SU-DHL-6 (cell line): Measurements from ENCODE around the gene NAPB.

Source experiments
- H2AFZ ChIP-seq: fragments of 200-600 bp; sonication (generic); 2 replicates; pipeline ENCODE4 v1.6.1; 2014; ENCODE audit warnings: low read depth, mild to moderate bottlenecking, moderate library complexity, mixed read lengths, antibody characterized with exemption, low read length; ENCODE audit not compliant: severe bottlenecking
- H3F3A ChIP-seq: fragments of 200-600 bp; shearing (Covaris generic); 2 replicates; pipeline ENCODE4 v1.6.0; 2016; ENCODE audit warnings: antibody characterized with exemption, mild to moderate bottlenecking; ENCODE audit not compliant: insufficient read depth
- H3K27ac ChIP-seq: fragments of 200-600 bp; sonication (generic); 2 replicates; pipeline ENCODE4 v1.5.1; 2016; ENCODE audit warnings: low read depth, mild to moderate bottlenecking, low read length, moderate library complexity, mixed read lengths
- H3K27me3 ChIP-seq: fragments of 200-600 bp; sonication (generic), shearing (Covaris generic); 2 replicates; pipeline ENCODE4 v1.6.0; 2014; ENCODE audit warnings: mild to moderate bottlenecking, low read length
- H3K36me3 ChIP-seq: fragments of 200-600 bp; sonication (generic); 2 replicates; pipeline ENCODE4 v1.6.1; 2014; ENCODE audit warnings: mild to moderate bottlenecking, low read length, mixed read lengths
- H3K4me2 ChIP-seq: fragments of 300-600, 200-600 bp; shearing (Covaris generic), sonication (generic); 2 replicates; pipeline ENCODE4 v1.6.0; 2014; ENCODE audit warnings: low read length, low read depth, mild to moderate bottlenecking; ENCODE audit not compliant: poor library complexity, severe bottlenecking
- H3K4me3 ChIP-seq: fragments of 200-600 bp; sonication (generic); 2 replicates; pipeline ENCODE4 v1.5.1; 2014; ENCODE audit warnings: antibody characterized with exemption, low read length, mild to moderate bottlenecking, mixed read lengths; ENCODE audit not compliant: insufficient read depth, poor library complexity, severe bottlenecking
- H3K79me2 ChIP-seq: fragments of 200-600 bp; sonication (generic); 2 replicates; pipeline ENCODE4 v1.6.1; 2014; ENCODE audit warnings: mild to moderate bottlenecking, low read length, moderate library complexity; ENCODE audit not compliant: insufficient read depth
- H3K9ac ChIP-seq: fragments of 200-600 bp; sonication (generic); 2 replicates; pipeline ENCODE4 v1.7.0; 2014; ENCODE audit warnings: mild to moderate bottlenecking, low read length
- H3K9me2 ChIP-seq: fragments of 200-600 bp; sonication (generic); replicated peaks from 2 replicates; pipeline ENCODE4 v1.6.1; 2014; ENCODE audit warnings: low read length; ENCODE audit not compliant: insufficient read depth
- H3K9me3 ChIP-seq: fragments of 200-600 bp; sonication (generic); 2 replicates; pipeline ENCODE4 v1.6.1; 2014; ENCODE audit warnings: low read length, mixed read lengths; ENCODE audit not compliant: insufficient read depth
- H4K20me1 ChIP-seq: fragments of 200-600 bp; sonication (generic); 2 replicates; pipeline ENCODE4 v1.6.1; 2014; ENCODE audit warnings: low read depth, mild to moderate bottlenecking, antibody characterized with exemption, low read length, moderate library complexity, mixed read lengths
- CTCF ChIP-seq: fragments of 200-600 bp; sonication (generic); IDR thresholded peaks from one replicate; pipeline ENCODE4 v1.5.1; 2017; ENCODE audit warnings: antibody characterized with exemption, mild to moderate bottlenecking, low read length, moderate library complexity; ENCODE audit not compliant: insufficient read depth, poor library complexity, severe bottlenecking
- EZH2phosphoT487 ChIP-seq: fragments of 200-600 bp; sonication (generic), shearing (Covaris generic); conservative IDR thresholded peaks from 2 replicates; pipeline ENCODE4 v1.6.1; 2018; ENCODE audit warnings: mild to moderate bottlenecking, antibody characterized with exemption, low read length, moderate library complexity, mixed read lengths

The NAPB gene

GRCh38 chr20:23327617-23328333, 93.5 kb downstream of the NAPB start:
- Histone ChIP-seq H3K27ac (no peak overlapping the region), H3K36me3 (no peaks in the 10 kb centered on the region), H3K4me3 (no peak overlapping the region), H3K79me2 (no peaks in the 10 kb centered on the region), H3K9me3 (no peaks in the 10 kb centered on the region), H3K9ac (no peak overlapping the region), H4K20me1 (no peaks in the 10 kb centered on the region), H2AFZ (no peak overlapping the region), H3K4me2 (no peak overlapping the region), H3F3A (no peaks in the 10 kb centered on the region), H3K9me2 (no peaks in the 10 kb centered on the region), H3K27me3 (no peaks in the 10 kb centered on the region)
- TF ChIP-seq CTCF (no peak), EZH2phosphoT487 (no peak)

DNA sequence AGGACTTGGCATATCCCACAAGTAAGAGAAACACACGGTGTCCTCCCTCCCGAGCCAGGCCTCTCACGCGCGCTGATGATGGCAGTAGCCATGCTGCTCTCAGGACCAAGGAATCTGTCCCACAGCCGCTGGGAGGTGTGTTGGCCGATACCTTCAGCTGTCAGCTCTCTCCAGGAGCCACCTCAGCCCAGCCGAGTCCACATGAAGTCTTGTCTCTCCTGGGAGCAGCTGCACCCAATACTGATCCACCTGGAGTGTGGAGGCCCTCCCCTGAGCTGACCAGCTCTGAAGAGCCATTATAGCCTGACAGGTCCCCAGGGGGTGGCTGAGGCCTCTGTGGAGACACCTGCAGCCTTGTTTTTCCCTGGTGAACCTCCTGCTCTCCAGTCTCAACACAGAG, 94.5 kb downstream of the NAPB start:
- Histone ChIP-seq H3K4me2 (no peak overlapping the region), H2AFZ (no peak overlapping the region), H3K4me3 (no peak overlapping the region), H3K27ac (no peak overlapping the region), H3K79me2 (no peaks in the 10 kb centered on the region), H3K9ac (no peak overlapping the region), H3K36me3 (no peaks in the 10 kb centered on the region), H3K9me2 (no peaks in the 10 kb centered on the region), H3K9me3 (no peaks in the 10 kb centered on the region), H4K20me1 (no peaks in the 10 kb centered on the region), H3F3A (no peaks in the 10 kb centered on the region), H3K27me3 (no peaks in the 10 kb centered on the region)
- TF ChIP-seq CTCF, result no peak
- TF ChIP-seq EZH2phosphoT487, result no peak

DNA sequence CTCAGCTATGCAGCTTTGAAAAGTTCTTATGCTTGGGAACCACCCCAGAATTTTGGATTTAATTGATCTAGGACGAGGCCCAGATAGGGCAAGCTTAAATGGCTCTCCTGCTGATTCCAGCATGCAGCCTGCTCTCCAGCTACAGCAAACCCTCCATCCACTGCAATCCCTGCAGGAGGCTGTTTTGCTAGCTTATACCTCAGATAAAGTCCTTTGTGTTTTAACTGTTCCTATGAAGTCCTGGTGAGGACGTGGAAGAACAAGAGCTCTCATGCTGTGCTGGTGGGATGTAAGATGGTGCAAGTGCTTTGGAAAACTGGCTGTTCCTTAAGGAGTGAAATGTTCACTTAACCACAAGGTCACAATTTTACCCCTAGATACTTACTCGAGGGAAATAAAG, 96.2 kb downstream of the NAPB start:
- TF ChIP-seq EZH2phosphoT487, result no peak
- TF ChIP-seq CTCF, result no peak

More for the DNA sequence above, 96.2 kb downstream of the NAPB start:
- Histone ChIP-seq H3K4me3 (no peak overlapping the region), H3K27ac (no peak overlapping the region), H3K79me2 (no peaks in the 10 kb centered on the region), H2AFZ (no peak overlapping the region), H4K20me1 (no peaks in the 10 kb centered on the region), H3K9ac (no peak overlapping the region), H3K9me2 (no peaks in the 10 kb centered on the region), H3K4me2 (no peak overlapping the region), H3K36me3 (no peaks in the 10 kb centered on the region), H3K27me3 (no peaks in the 10 kb centered on the region), H3F3A (no peaks in the 10 kb centered on the region), H3K9me3 (no peaks in the 10 kb centered on the region)
